HepG2 (cell line): ENCODE results near the gene ARFGEF3. TPM values are rescaled to one million over a fixed set of nuclear protein-coding genes. Genes with fewer than 3 reads are reported as not detected.
A peak's percentile ranks its signal among the peaks of the same experiment; 100 is the strongest.

Experiments
- ATAC-seq: fragments of 200-7000 bp; cut with Tn5 transposase; 3 replicates; pipeline ENCODE4 v1.9.1; 2020; ENCODE audit warnings: mild to moderate bottlenecking, moderate library complexity
- BruUV-seq: library from RNA; stranded (reverse); fragments of 400-500 nt; replicated peaks from 2 replicates; lab custom pipeline; 2021; lab: Mats Ljungman, UMichigan
- CTCF ChIA-PET: fragments of 300-600 bp; formaldehyde crosslinking; extraction: SDS; loops from one replicate; lab custom pipeline; 2021; ENCODE audit warnings: low total read pairs, inconsistent platforms, low intra/inter-chr PET ratio; lab: Yijun Ruan, JAX
- POLR2A ChIA-PET: fragments of 350-600 bp; sonication (Branson Sonifier 250); formaldehyde crosslinking; loops from one replicate; lab custom pipeline; 2020; ENCODE audit warnings: antibody characterized with exemption, inconsistent platforms; lab: Yijun Ruan, JAX
- DNase-seq: peaks from one replicate; pipeline ENCODE4 v3.0.0-alpha.2; 2015; ENCODE audit warnings: low spot score
- FAIRE-seq: peaks from 3 replicates; lab custom pipeline; 2011; peaks lifted over from hg19 to GRCh38; lab: Jason Lieb, UNC
- H2AFZ ChIP-seq: one replicate; pipeline ENCODE4 v1.6.1; 2011; ENCODE audit warnings: low read length, inconsistent platforms
- H3K27ac ChIP-seq: fragments of 300-600 bp; 3 replicates; pipeline ENCODE4 v1.8.0; 2011; ENCODE audit warnings: mixed run types, mild to moderate bottlenecking, mixed read lengths, low read length, inconsistent platforms; ENCODE audit not compliant: insufficient read depth; ENCODE audit errors: extremely low read length
- H3K27me3 ChIP-seq, 2 experiments: fragments of 200-600 bp in 1 of 2; 2 replicates in 1 of 2; 3 replicates in 1 of 2; pipeline versions ENCODE4 v1.6.0 to v1.8.0; 2011; ENCODE audit warnings: low read length in 2 of 2, mild to moderate bottlenecking in 2 of 2, moderate library complexity in 2 of 2, inconsistent platforms in 1 of 2; ENCODE audit not compliant: insufficient read depth in 2 of 2, control insufficient read depth in 1 of 2
- H3K36me3 ChIP-seq, 2 experiments: fragments of 200-600 bp in 1 of 2; replicated peaks in 1 of 2; 2 replicates in 1 of 2; 3 replicates in 1 of 2; pipeline versions ENCODE4 v1.5.1 to v1.8.0; 2011; ENCODE audit warnings: low read length in 2 of 2, inconsistent platforms in 1 of 2; ENCODE audit not compliant: insufficient read depth in 2 of 2, control insufficient read depth in 1 of 2
- H3K4me1 ChIP-seq: 2 replicates; pipeline ENCODE4 v1.5.1; 2012; ENCODE audit warnings: low read length, inconsistent platforms; ENCODE audit not compliant: insufficient read depth
- H3K4me2 ChIP-seq: 2 replicates; pipeline ENCODE4 v1.6.0; 2011; ENCODE audit warnings: low read depth, low read length, inconsistent platforms
- H3K4me3 ChIP-seq, 3 experiments: fragments of 200-600 bp in 1 of 3; sonication (generic), shearing (Covaris generic) in 1 of 3; replicated peaks in 1 of 3; 2 replicates each; pipeline ENCODE4 v1.5.1; 2011 to 2016; ENCODE audit warnings: low read length in 3 of 3, inconsistent platforms in 2 of 3, low read depth in 2 of 3, mild to moderate bottlenecking in 2 of 3, control low read depth in 1 of 3, mixed read lengths in 1 of 3; ENCODE audit not compliant: insufficient read depth in 1 of 3
- H3K79me2 ChIP-seq: one replicate; pipeline ENCODE4 v1.6.1; 2011; ENCODE audit warnings: low read length, inconsistent platforms; ENCODE audit not compliant: insufficient read depth
- H3K9ac ChIP-seq: 2 replicates; pipeline ENCODE4 v1.6.0; 2011; ENCODE audit warnings: mild to moderate bottlenecking, low read depth, low read length, inconsistent platforms; ENCODE audit not compliant: insufficient read depth
- H3K9me3 ChIP-seq: 2 replicates; pipeline ENCODE4 v1.5.1; 2012; ENCODE audit warnings: mild to moderate bottlenecking, low read length
- H4K20me1 ChIP-seq: 2 replicates; pipeline ENCODE4 v1.6.0; 2011; ENCODE audit warnings: inconsistent platforms, mild to moderate bottlenecking, low read length, moderate library complexity; ENCODE audit not compliant: insufficient read depth
- ASH2L ChIP-seq: fragments of 300-600, 200-600 bp; sonication (generic); IDR thresholded peaks from 2 replicates; pipeline ENCODE4 v1.7.0; 2017; ENCODE audit warnings: low read depth, mild to moderate bottlenecking, moderate library complexity, mixed read lengths, low read length; ENCODE audit not compliant: insufficient read length
- ATF7 ChIP-seq, 2 experiments: fragments of 450-650 bp in 1 of 2; sonication (generic) in 1 of 2; formaldehyde crosslinking in 1 of 2; IDR thresholded peaks; 2 replicates each; pipeline versions ENCODE4 v1.4.0 to v1.6.1; 2016 to 2020; ENCODE audit warnings: antibody characterized with exemption in 1 of 2, mild to moderate bottlenecking in 1 of 2, missing genetic modification reagents in 1 of 2
- CEBPB ChIP-seq: IDR thresholded peaks from 2 replicates; pipeline ENCODE4 v1.6.1; 2011; ENCODE audit warnings: low read depth, low read length, improper control_type of control experiment, borderline replicate concordance
- KAT2B ChIP-seq: fragments of 150-350 bp; IDR thresholded peaks from 2 replicates; pipeline ENCODE4 v1.6.1; 2014; ENCODE audit warnings: low read depth, low read length, borderline replicate concordance
- MBD4 ChIP-seq: IDR thresholded peaks from 2 replicates; pipeline ENCODE4 v1.6.1; 2012; ENCODE audit warnings: low read length, inconsistent platforms, borderline replicate concordance
- NAIF1 ChIP-seq: sonication (generic); formaldehyde crosslinking; IDR thresholded peaks from 2 replicates; pipeline ENCODE4 v1.5.0; 2020; ENCODE audit warnings: mild to moderate bottlenecking, missing genetic modification reagents, borderline replicate concordance
- NFYB ChIP-seq: sonication (generic); formaldehyde crosslinking; IDR thresholded peaks from 2 replicates; pipeline ENCODE4 v1.4.0; 2020; ENCODE audit warnings: missing genetic modification reagents
- RAD51 ChIP-seq: fragments of 450-650 bp; IDR thresholded peaks from 2 replicates; pipeline ENCODE4 v1.6.1; 2016; ENCODE audit warnings: borderline replicate concordance
- SMARCE1 ChIP-seq: fragments of 450-650 bp; IDR thresholded peaks from 2 replicates; pipeline ENCODE4 v1.6.1; 2017; ENCODE audit warnings: borderline replicate concordance
- USF2 ChIP-seq, 2 experiments: sonication (generic) in 1 of 2; formaldehyde crosslinking in 1 of 2; IDR thresholded peaks; 2 replicates each; pipeline versions ENCODE4 v1.5.1 to v1.6.1; 2011 to 2020; ENCODE audit warnings: borderline replicate concordance in 1 of 2, low read depth in 1 of 2, low read length in 1 of 2, mild to moderate bottlenecking in 1 of 2, missing genetic modification reagents in 1 of 2, moderate library complexity in 1 of 2
- WGBS: methylation state at CpG from one replicate; pipeline ENCODE4 v1.1.6; 2017; ENCODE audit warnings: low lambda C conversion rate; 5-methylcytosine and 5-hydroxymethylcytosine counted together
- in situ Hi-C: cut with HindIII; loops from 2 replicates; pipeline ENCODE4 v1.10.0; 2017; ENCODE audit warnings: low pct_unique_long_range_greater_than_20kb; ENCODE audit not compliant: extremely low pct_ligation_motif_present
- intact Hi-C: fragments of 100-400 bp; cut with micrococcal nuclease; formaldehyde crosslinking; loops from one replicate; pipeline ENCODE4 v1.10.0; 2022; ENCODE audit not compliant: unreplicated experiment
- polyA plus RNA-seq, 8 experiments: library from polyadenylated mRNA; depleted of rRNA in 3 of 8; stranded (reverse) in 7 of 8; unstranded in 1 of 8; fragments of >200 nt; fragmentation: Illumina TruSeq in 4 of 8; extraction: Trizol in 4 of 8; gene quantifications; 2 replicates each; pipeline versions ENCODE4 v1.2.1 to v1.2.3, GENCODE V29; 2011 to 2016; ENCODE audit warnings: low read depth in 4 of 8, missing spikeins in 1 of 8, mixed read lengths in 1 of 8; ENCODE audit not compliant: insufficient read depth in 1 of 8
- total RNA-seq, 5 experiments: library from RNA; depleted of rRNA; stranded (reverse); fragments of >200 nt; fragmentation: Illumina TruSeq; extraction: Trizol; gene quantifications; 2 replicates each; pipeline ENCODE4 v1.2.3, GENCODE V29; 2016; ENCODE audit warnings: low read depth in 1 of 5
- TF ChIP-seq, protein P1 (sequence below): sonication (generic); formaldehyde crosslinking; IDR thresholded peaks from 2 replicates; pipeline ENCODE4 v1.5.0; 2020; ENCODE audit warnings: mild to moderate bottlenecking, missing genetic modification reagents, borderline replicate concordance
- TF ChIP-seq, protein P2 (sequence below): sonication (generic); formaldehyde crosslinking; IDR thresholded peaks from 2 replicates; pipeline ENCODE4 v1.4.0; 2020; ENCODE audit warnings: missing genetic modification reagents, low read depth, mild to moderate bottlenecking, borderline replicate concordance

ARFGEF3 gene
- total and polyA plus RNA-seq, 2 of the 13 experiments (the other 11 are each of a cell fraction or from before 2014, with no cell fraction given): 0.60 to 2.6 TPM

- TF ChIP-seq, protein P1, sequence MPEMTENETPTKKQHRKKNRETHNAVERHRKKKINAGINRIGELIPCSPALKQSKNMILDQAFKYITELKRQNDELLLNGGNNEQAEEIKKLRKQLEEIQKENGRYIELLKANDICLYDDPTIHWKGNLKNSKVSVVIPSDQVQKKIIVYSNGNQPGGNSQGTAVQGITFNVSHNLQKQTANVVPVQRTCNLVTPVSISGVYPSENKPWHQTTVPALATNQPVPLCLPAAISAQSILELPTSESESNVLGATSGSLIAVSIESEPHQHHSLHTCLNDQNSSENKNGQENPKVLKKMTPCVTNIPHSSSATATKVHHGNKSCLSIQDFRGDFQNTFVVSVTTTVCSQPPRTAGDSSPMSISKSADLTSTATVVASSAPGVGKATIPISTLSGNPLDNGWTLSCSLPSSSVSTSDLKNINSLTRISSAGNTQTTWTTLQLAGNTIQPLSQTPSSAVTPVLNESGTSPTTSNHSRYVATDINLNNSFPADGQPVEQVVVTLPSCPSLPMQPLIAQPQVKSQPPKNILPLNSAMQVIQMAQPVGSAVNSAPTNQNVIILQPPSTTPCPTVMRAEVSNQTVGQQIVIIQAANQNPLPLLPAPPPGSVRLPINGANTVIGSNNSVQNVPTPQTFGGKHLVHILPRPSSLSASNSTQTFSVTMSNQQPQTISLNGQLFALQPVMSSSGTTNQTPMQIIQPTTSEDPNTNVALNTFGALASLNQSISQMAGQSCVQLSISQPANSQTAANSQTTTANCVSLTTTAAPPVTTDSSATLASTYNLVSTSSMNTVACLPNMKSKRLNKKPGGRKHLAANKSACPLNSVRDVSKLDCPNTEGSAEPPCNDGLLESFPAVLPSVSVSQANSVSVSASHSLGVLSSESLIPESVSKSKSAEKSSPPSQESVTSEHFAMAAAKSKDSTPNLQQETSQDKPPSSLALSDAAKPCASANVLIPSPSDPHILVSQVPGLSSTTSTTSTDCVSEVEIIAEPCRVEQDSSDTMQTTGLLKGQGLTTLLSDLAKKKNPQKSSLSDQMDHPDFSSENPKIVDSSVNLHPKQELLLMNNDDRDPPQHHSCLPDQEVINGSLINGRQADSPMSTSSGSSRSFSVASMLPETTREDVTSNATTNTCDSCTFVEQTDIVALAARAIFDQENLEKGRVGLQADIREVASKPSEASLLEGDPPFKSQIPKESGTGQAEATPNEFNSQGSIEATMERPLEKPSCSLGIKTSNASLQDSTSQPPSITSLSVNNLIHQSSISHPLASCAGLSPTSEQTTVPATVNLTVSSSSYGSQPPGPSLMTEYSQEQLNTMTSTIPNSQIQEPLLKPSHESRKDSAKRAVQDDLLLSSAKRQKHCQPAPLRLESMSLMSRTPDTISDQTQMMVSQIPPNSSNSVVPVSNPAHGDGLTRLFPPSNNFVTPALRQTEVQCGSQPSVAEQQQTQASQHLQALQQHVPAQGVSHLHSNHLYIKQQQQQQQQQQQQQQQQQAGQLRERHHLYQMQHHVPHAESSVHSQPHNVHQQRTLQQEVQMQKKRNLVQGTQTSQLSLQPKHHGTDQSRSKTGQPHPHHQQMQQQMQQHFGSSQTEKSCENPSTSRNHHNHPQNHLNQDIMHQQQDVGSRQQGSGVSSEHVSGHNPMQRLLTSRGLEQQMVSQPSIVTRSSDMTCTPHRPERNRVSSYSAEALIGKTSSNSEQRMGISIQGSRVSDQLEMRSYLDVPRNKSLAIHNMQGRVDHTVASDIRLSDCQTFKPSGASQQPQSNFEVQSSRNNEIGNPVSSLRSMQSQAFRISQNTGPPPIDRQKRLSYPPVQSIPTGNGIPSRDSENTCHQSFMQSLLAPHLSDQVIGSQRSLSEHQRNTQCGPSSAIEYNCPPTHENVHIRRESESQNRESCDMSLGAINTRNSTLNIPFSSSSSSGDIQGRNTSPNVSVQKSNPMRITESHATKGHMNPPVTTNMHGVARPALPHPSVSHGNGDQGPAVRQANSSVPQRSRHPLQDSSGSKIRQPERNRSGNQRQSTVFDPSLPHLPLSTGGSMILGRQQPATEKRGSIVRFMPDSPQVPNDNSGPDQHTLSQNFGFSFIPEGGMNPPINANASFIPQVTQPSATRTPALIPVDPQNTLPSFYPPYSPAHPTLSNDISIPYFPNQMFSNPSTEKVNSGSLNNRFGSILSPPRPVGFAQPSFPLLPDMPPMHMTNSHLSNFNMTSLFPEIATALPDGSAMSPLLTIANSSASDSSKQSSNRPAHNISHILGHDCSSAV: no peak
- TF ChIP-seq SMARCE1 (no peak), MBD4 (no peak), NAIF1 (CRISPR knock-in tag) (no peak)
Observed at GRCh38 chr6:138334963-138335362, 173.2 kb downstream of the ARFGEF3 start (continued).

GRCh38 chr6:138336221-138336620, 174.5 kb downstream of the ARFGEF3 start:
- no TSS peak for BruUV-seq
- no peak for DNase-seq
- H3K27ac ChIP-seq: no peak overlapping the region
- no peak overlapping the region for H3K4me2 ChIP-seq
- no peak overlapping the region for H2AFZ ChIP-seq
- H3K36me3 ChIP-seq: no peaks in the 10 kb centered on the region
- H3K9ac ChIP-seq: no peak overlapping the region
- no peak for ATAC-seq
- ChIA-PET POLR2A (no interaction called here), CTCF (no interaction called here)
- H3K9me3 ChIP-seq: no peaks in the 10 kb centered on the region
- FAIRE-seq: no peak
- no peaks in the 10 kb centered on the region for H3K79me2 ChIP-seq
- H4K20me1 ChIP-seq: no peaks in the 10 kb centered on the region
- 59% methylated on average over 8 of the region's 8 CpGs for WGBS
- H3K4me1 ChIP-seq: no peaks in the 10 kb centered on the region
- intact Hi-C loops: no loop called here
- H3K27me3 ChIP-seq: no peaks in the 10 kb centered on the region; a peak in 1 of 5 replicates
- in situ Hi-C loops: no loop called here
- H3K4me3 ChIP-seq: no peak overlapping the region
- no peak for TF ChIP-seq ASH2L
- peak; percentile 77; the same call in 1 of the 2 replicates for TF ChIP-seq ATF7 (IDR thresholded peaks at IDR 0.05)
- no peak for TF ChIP-seq ATF7 (CRISPR knock-in tag; IDR thresholded peaks at IDR 0.05)
- no peak for TF ChIP-seq NFYB (CRISPR knock-in tag)
- TF ChIP-seq, protein P2, sequence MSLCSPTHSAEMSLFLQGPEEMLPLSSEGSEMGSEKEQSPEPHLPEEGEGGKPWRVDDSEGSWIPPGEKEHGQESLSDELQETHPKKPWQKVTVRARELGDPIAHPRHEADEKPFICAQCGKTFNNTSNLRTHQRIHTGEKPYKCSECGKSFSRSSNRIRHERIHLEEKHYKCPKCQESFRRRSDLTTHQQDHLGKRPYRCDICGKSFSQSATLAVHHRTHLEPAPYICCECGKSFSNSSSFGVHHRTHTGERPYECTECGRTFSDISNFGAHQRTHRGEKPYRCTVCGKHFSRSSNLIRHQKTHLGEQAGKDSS (CRISPR knock-in tag): no peak
- no peak for TF ChIP-seq CEBPB
- no peak for TF ChIP-seq KAT2B
- TF ChIP-seq USF2 (IDR thresholded peaks at IDR 0.05; ENCODE audit: low read depth, low read length): peak; percentile 71
- TF ChIP-seq USF2 (CRISPR knock-in tag; IDR thresholded peaks at IDR 0.05; ENCODE audit: borderline replicate concordance): no peak
- peak; percentile 55 for TF ChIP-seq RAD51
